Endothelial cell of coronary artery (primary cell): ENCODE data around the gene SPDYE17. TPM values are rescaled to one million over a fixed set of nuclear protein-coding genes. Genes with fewer than 3 reads are reported as not detected.

Experiments
- total RNA-seq: library from RNA; depleted of rRNA; stranded (reverse); fragments of >200 nt; gene quantifications from 2 replicates; pipeline ENCODE4 v1.2.3, GENCODE V29; 2014

The SPDYE17 gene
- total RNA-seq: not detected in 2 replicates

GRCh38 chr7:77032261-77032660, at the start of gene SPDYE17:
SPDYE17 (minus strand) TSS chr7:77032361; CDS start chr7:77030570, 1,791 bp downstream.

GRCh38 chr7:77062557-77062956, 30.4 kb upstream of the SPDYE17 start, which contains the start of gene SPDYE18:
SPDYE18 (minus strand) TSS chr7:77062558; CDS start chr7:77060512, 2,046 bp downstream.

Other genes with a start within 250 kb of the SPDYE17 start
- gene SPDYE18, start 30.2 kb upstream of the SPDYE17 start, total RNA-seq: 0.09 and 0.28 TPM in 2 replicates
- gene CCDC146, start 90.3 kb upstream of the SPDYE17 start, total RNA-seq: 1.1 and 1.4 TPM in 2 replicates
- 0.27 and 3.1 TPM in 2 replicates for gene FGL2, start 167.5 kb upstream of the SPDYE17 start, total RNA-seq